IMR-90 (cell line): ENCODE results near the gene DNAJB5. TPM values are rescaled to one million over a fixed set of nuclear protein-coding genes. Genes with fewer than 3 reads are reported as not detected.

Experiments used
- ATAC-seq: fragments of 200-7000 bp; cut with Tn5 transposase; 2 replicates; pipeline ENCODE4 v1.9.1; 2020; ENCODE audit warnings: low read depth, mild to moderate bottlenecking, moderate library complexity
- BruUV-seq: library from RNA; stranded (reverse); fragments of 400-500 nt; replicated peaks from 2 replicates; lab custom pipeline; 2021; lab: Mats Ljungman, UMichigan
- CTCF ChIA-PET: fragments of 300-600 bp; formaldehyde crosslinking; extraction: SDS; loops from one replicate; lab custom pipeline; 2021; ENCODE audit warnings: antibody characterized with exemption; lab: Yijun Ruan, JAX
- POLR2A ChIA-PET: fragments of 300-600 bp; sonication (Branson Sonifier 250); formaldehyde crosslinking; loops from one replicate; lab custom pipeline; 2022; ENCODE audit warnings: antibody characterized with exemption; ENCODE audit not compliant: unreplicated experiment; lab: Charles Lee
- DNase-seq: peaks from one replicate; pipeline ENCODE4 v3.0.0; 2013
- H2AFZ ChIP-seq: replicated peaks from 2 replicates; pipeline ENCODE3; 2013; ENCODE audit warnings: low read length, mild to moderate bottlenecking; ENCODE audit not compliant: poor library complexity
- H2AK5ac ChIP-seq: 2 replicates; pipeline ENCODE4 v1.6.1; 2013; ENCODE audit warnings: low read depth, low read length, inconsistent platforms
- H2AK9ac ChIP-seq: replicated peaks from 2 replicates; pipeline ENCODE3; 2013; ENCODE audit warnings: mild to moderate bottlenecking, low read depth, low read length, moderate library complexity; ENCODE audit not compliant: poor library complexity
- H2BK120ac ChIP-seq: 2 replicates; pipeline ENCODE4 v1.6.1; 2013; ENCODE audit warnings: low read depth, low read length, inconsistent platforms
- H2BK15ac ChIP-seq: 3 replicates; pipeline ENCODE4 v1.6.1; 2013; ENCODE audit warnings: low read depth, low read length, inconsistent platforms
- H2BK20ac ChIP-seq: 2 replicates; pipeline ENCODE4 v1.6.1; 2013; ENCODE audit warnings: low read depth, mild to moderate bottlenecking, inconsistent platforms, low read length, moderate library complexity
- H2BK5ac ChIP-seq: 2 replicates; pipeline ENCODE4 v1.6.1; 2013; ENCODE audit warnings: mild to moderate bottlenecking, low read depth, low read length, inconsistent platforms; ENCODE audit not compliant: poor library complexity, severe bottlenecking
- H3K14ac ChIP-seq: replicated peaks from 2 replicates; pipeline ENCODE4 v1.6.1; 2013; ENCODE audit warnings: low read depth, low read length, inconsistent platforms
- H3K18ac ChIP-seq: 2 replicates; pipeline ENCODE4 v1.6.1; 2013; ENCODE audit warnings: low read depth, low read length, control low read depth
- H3K23ac ChIP-seq: 2 replicates; pipeline ENCODE4 v1.6.1; 2013; ENCODE audit warnings: low read depth, low read length, inconsistent platforms
- H3K27ac ChIP-seq: 2 replicates; pipeline ENCODE4 v1.5.1; 2013; ENCODE audit warnings: mild to moderate bottlenecking, control low read depth, low read length; ENCODE audit not compliant: insufficient read depth
- H3K27me3 ChIP-seq: 2 replicates; pipeline ENCODE4 v1.6.1; 2013; ENCODE audit warnings: low read length; ENCODE audit not compliant: control insufficient read depth, insufficient read depth
- H3K36me3 ChIP-seq: 2 replicates; pipeline ENCODE4 v1.6.1; 2013; ENCODE audit warnings: low read length, mixed read lengths; ENCODE audit not compliant: control insufficient read depth, insufficient read depth
- H3K4ac ChIP-seq: 2 replicates; pipeline ENCODE4 v1.6.1; 2013; ENCODE audit warnings: low read depth, low read length, inconsistent platforms
- H3K4me1 ChIP-seq: 2 replicates; pipeline ENCODE4 v1.6.1; 2013; ENCODE audit warnings: low read length, mixed read lengths; ENCODE audit not compliant: control insufficient read depth, insufficient read depth
- H3K4me2 ChIP-seq: 2 replicates; pipeline ENCODE4 v1.6.1; 2013; ENCODE audit warnings: low read depth, mild to moderate bottlenecking, control low read depth, low read length, moderate library complexity
- H3K4me3 ChIP-seq: 2 replicates; pipeline ENCODE4 v1.5.1; 2013; ENCODE audit warnings: low read depth, mild to moderate bottlenecking, control low read depth, low read length, moderate library complexity; ENCODE audit not compliant: insufficient read depth
- H3K56ac ChIP-seq: 2 replicates; pipeline ENCODE4 v1.6.1; 2013; ENCODE audit warnings: low read length, inconsistent platforms; ENCODE audit not compliant: insufficient read depth; ENCODE audit errors: extremely low read depth
- H3K79me1 ChIP-seq, 2 experiments: 2 replicates each; pipeline ENCODE4 v1.6.1; 2013; ENCODE audit warnings: low read length in 2 of 2, inconsistent platforms in 1 of 2, low read depth in 1 of 2
- H3K9ac ChIP-seq: 2 replicates; pipeline ENCODE4 v1.6.1; 2013; ENCODE audit warnings: low read depth, low read length, control low read depth
- H3K9me1 ChIP-seq: 2 replicates; pipeline ENCODE4 v1.6.1; 2013; ENCODE audit warnings: low read length, inconsistent platforms; ENCODE audit not compliant: insufficient read depth
- H3K9me3 ChIP-seq: 2 replicates; pipeline ENCODE4 v1.6.1; 2013; ENCODE audit warnings: low read length; ENCODE audit not compliant: control insufficient read depth, insufficient read depth
- H4K20me1 ChIP-seq: 2 replicates; pipeline ENCODE4 v1.6.1; 2013; ENCODE audit warnings: low read length, inconsistent platforms; ENCODE audit not compliant: insufficient read depth
- H4K5ac ChIP-seq: 2 replicates; pipeline ENCODE4 v1.6.1; 2013; ENCODE audit warnings: mild to moderate bottlenecking, low read depth, low read length, control low read depth
- H4K8ac ChIP-seq, 2 experiments: 2 replicates each; pipeline ENCODE4 v1.6.1; 2013; ENCODE audit warnings: low read depth in 2 of 2, low read length in 2 of 2, control low read depth in 1 of 2, inconsistent platforms in 1 of 2
- H4K91ac ChIP-seq: 2 replicates; pipeline ENCODE4 v1.6.1; 2013; ENCODE audit warnings: low read depth, low read length, inconsistent platforms; ENCODE audit not compliant: insufficient read depth
- CEBPB ChIP-seq: IDR thresholded peaks from 2 replicates; pipeline ENCODE4 v1.6.1; 2012; ENCODE audit warnings: low read depth, low read length, improper control_type of control experiment
- MAZ ChIP-seq: IDR thresholded peaks from 2 replicates; pipeline ENCODE4 v1.6.1; 2012; ENCODE audit warnings: low read depth, mild to moderate bottlenecking, low read length, improper control_type of control experiment, moderate library complexity, borderline replicate concordance
- MXI1 ChIP-seq: IDR thresholded peaks from 2 replicates; pipeline ENCODE4 v1.6.1; 2012; ENCODE audit warnings: low read depth, mild to moderate bottlenecking, low read length, moderate library complexity, borderline replicate concordance
- SMC3 ChIP-seq: fragments of 150-350 bp; IDR thresholded peaks from 2 replicates; pipeline ENCODE4 v1.6.1; 2016; ENCODE audit warnings: low read depth, mild to moderate bottlenecking, antibody characterized with exemption, low read length, moderate library complexity
- WGBS, 2 experiments: methylation state at CpG; one replicate each; pipeline versions ENCODE4 v1.1.5 to v1.1.7; 2013; ENCODE audit warnings: missing lambda C conversion rate in 2 of 2; ENCODE audit not compliant: insufficient read length in 1 of 2; ENCODE audit errors: extremely low coverage in 2 of 2; 5-methylcytosine and 5-hydroxymethylcytosine counted together
- dilution Hi-C: fragments of 300-500 bp; cut with HindIII; formaldehyde crosslinking; loops from one replicate; pipeline ENCODE4 v1.14.3; 2018; ENCODE audit warnings: low sequenced_read_pairs; ENCODE audit not compliant: unreplicated experiment
- in situ Hi-C: fragments of 300-500 bp; cut with MboI; formaldehyde crosslinking; loops from 3 replicates; pipeline ENCODE4 v1.14.3; 2019; ENCODE audit warnings: low sequenced_read_pairs, inconsistent platforms, mixed read lengths
- intact Hi-C: fragments of 100-400 bp; cut with micrococcal nuclease; formaldehyde crosslinking; loops from 2 replicates; pipeline ENCODE4 v1.10.0; 2022
- polyA plus RNA-seq, 3 experiments: library from polyadenylated mRNA; depleted of rRNA; stranded (reverse); fragments of >200 nt; gene quantifications; 2 replicates each; pipeline ENCODE4 v1.2.3, GENCODE V29; 2012; ENCODE audit warnings: low replicate concordance in 1 of 3
- total RNA-seq: library from RNA; depleted of rRNA; stranded (reverse); fragments of >200 nt; gene quantifications from 2 replicates; pipeline ENCODE4 v1.2.3, GENCODE V29; 2012
- TF ChIP-seq, protein P1 (sequence below): conservative IDR thresholded peaks from 2 replicates; pipeline ENCODE4 v1.5.1; 2012; ENCODE audit warnings: mild to moderate bottlenecking, low read depth, low read length, improper control_type of control experiment

The DNAJB5 gene
- total and polyA plus RNA-seq, 2 of the 4 experiments (the other 2 are of a cell fraction) = 11.4 to 14.9 TPM

DNA sequence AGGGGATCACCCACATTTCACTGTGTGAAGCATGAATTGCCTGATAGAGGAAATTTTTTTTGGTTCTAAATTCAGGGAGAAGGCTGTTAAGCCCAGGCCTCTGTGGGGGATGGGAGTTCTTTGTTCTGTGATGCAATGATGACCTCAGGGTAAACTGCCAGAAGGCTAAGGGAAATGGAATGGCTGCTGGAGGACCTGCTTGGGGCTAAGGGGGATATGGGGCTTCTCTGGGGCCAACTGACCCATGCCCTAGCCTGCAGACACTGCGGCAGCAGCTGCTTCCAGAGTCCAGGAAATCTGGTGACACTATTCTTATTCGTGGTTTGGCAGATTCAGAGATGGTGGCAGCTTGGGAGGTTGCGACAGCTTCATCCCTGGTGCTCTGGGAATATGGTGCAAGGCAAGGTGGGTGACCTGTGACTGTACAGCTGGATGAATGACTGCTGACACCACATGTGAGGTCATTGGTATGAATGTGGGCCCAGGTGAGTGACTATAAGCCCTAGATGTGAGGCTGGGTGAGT is 52.6 kb downstream of the DNAJB5 start:
- no peak overlapping the region for H3K9ac ChIP-seq
- no peak overlapping the region for H3K18ac ChIP-seq
- H3K23ac ChIP-seq = no peak overlapping the region
- H3K14ac ChIP-seq = no peak overlapping the region
- H4K91ac ChIP-seq = no peak overlapping the region
- 83% methylated on average over 1 of the region's 3 CpGs; no CpG with 5 or more reads in 1 of the 2 experiments for WGBS, 2 experiments
- ATAC-seq (peak; percentile 42), DNase-seq (peak; percentile 49)
- no peak overlapping the region for H3K27ac ChIP-seq
- no peak overlapping the region for H4K8ac ChIP-seq
- in situ Hi-C loops = no loop called here
- H3K4me3 ChIP-seq = no peak overlapping the region
- no peak overlapping the region for H2BK5ac ChIP-seq
- H3K4me2 ChIP-seq = no peak overlapping the region
- H3K56ac ChIP-seq = no peak overlapping the region
- no TSS peak for BruUV-seq
- H2BK15ac ChIP-seq = no peak overlapping the region
- peaks cover 11% of the 10 kb centered on the region for H3K36me3 ChIP-seq
- no peak overlapping the region for H4K5ac ChIP-seq
- H4K20me1 ChIP-seq = no peaks in the 10 kb centered on the region
- H3K9me1 ChIP-seq = peaks cover 12% of the 10 kb centered on the region; the same call in 1 of the 2 replicates
- dilution Hi-C loops = no loop called here
- no peak overlapping the region for H2BK20ac ChIP-seq
- no peak overlapping the region for H2AFZ ChIP-seq
- no peak overlapping the region for H3K4ac ChIP-seq
- TF ChIP-seq, protein P1, sequence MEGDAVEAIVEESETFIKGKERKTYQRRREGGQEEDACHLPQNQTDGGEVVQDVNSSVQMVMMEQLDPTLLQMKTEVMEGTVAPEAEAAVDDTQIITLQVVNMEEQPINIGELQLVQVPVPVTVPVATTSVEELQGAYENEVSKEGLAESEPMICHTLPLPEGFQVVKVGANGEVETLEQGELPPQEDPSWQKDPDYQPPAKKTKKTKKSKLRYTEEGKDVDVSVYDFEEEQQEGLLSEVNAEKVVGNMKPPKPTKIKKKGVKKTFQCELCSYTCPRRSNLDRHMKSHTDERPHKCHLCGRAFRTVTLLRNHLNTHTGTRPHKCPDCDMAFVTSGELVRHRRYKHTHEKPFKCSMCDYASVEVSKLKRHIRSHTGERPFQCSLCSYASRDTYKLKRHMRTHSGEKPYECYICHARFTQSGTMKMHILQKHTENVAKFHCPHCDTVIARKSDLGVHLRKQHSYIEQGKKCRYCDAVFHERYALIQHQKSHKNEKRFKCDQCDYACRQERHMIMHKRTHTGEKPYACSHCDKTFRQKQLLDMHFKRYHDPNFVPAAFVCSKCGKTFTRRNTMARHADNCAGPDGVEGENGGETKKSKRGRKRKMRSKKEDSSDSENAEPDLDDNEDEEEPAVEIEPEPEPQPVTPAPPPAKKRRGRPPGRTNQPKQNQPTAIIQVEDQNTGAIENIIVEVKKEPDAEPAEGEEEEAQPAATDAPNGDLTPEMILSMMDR = no peak
- no peak for TF ChIP-seq MXI1
- TF ChIP-seq MAZ = no peak
- TF ChIP-seq SMC3 = no peak
- TF ChIP-seq CEBPB = peak; percentile 60
- no peak overlapping the region for H2AK5ac ChIP-seq
- CTCF ChIA-PET = interaction anchor here (0.6 to 2.2 kb wide), 4 partner anchors 9 to 337 kb away, joined by 3 to 6 read pairs (median 4); no protein-coding TSS in a partner anchor
- H2AK9ac ChIP-seq = no peak overlapping the region
- POLR2A ChIA-PET = no interaction called here
- no peak overlapping the region for H2BK120ac ChIP-seq
- no peaks in the 10 kb centered on the region; a peak in 1 of 4 replicates for H3K79me1 ChIP-seq
- H3K27me3 ChIP-seq = no peaks in the 10 kb centered on the region
- H3K9me3 ChIP-seq = no peaks in the 10 kb centered on the region
- intact Hi-C loops = no loop called here
- peaks cover 11% of the 10 kb centered on the region for H3K4me1 ChIP-seq
